Testis (tissue), 3 donors: ENCODE measurements around the gene CFAP20DC. TPM values are rescaled to one million over a fixed set of nuclear protein-coding genes. Genes with fewer than 3 reads are reported as not detected.

Source experiments
- DNase-seq: peaks from one replicate; pipeline ENCODE4 v3.0.0-alpha.2; 2019
- H3K27ac ChIP-seq, 2 donors: fragments of 200-600 bp; sonication (generic); one replicate each; pipeline ENCODE4 v1.5.1; 2019
- H3K27me3 ChIP-seq: fragments of 200-600 bp; sonication (generic); one replicate; pipeline ENCODE4 v1.5.1; 2019
- H3K36me3 ChIP-seq: fragments of 200-600 bp; sonication (generic); one replicate; pipeline ENCODE4 v1.5.1; 2017; ENCODE audit warnings: low read depth; ENCODE audit errors: missing control alignments
- H3K4me1 ChIP-seq: fragments of 200-600 bp; sonication (generic); one replicate; pipeline ENCODE4 v1.5.1; 2019
- H3K4me3 ChIP-seq, 2 donors: fragments of 200-600 bp; sonication (generic); one replicate each; pipeline ENCODE4 v1.5.1; 2017 to 2019
- H3K9me3 ChIP-seq: fragments of 200-600 bp; sonication (generic); one replicate; pipeline ENCODE4 v1.5.1; 2017
- CTCF ChIP-seq, 3 experiments: fragments of 450-650 bp in 2 of 3; fragments of 200-600 bp in 1 of 3; sonication (generic) in 1 of 3; IDR thresholded peaks; one replicate each; pipeline ENCODE4 v1.5.1; 2016 to 2019; ENCODE audit warnings: antibody characterized with exemption in 3 of 3, mild to moderate bottlenecking in 2 of 3, moderate library complexity in 1 of 3
- POLR2A ChIP-seq: fragments of 450-650 bp; IDR thresholded peaks from one replicate; pipeline ENCODE4 v1.6.1; 2017; ENCODE audit warnings: antibody characterized with exemption, mild to moderate bottlenecking, moderate library complexity
- WGBS, 2 donors: methylation state at CpG; one replicate each; pipeline ENCODE4 v1.1.5; 2018; 5-methylcytosine and 5-hydroxymethylcytosine counted together
- intact Hi-C: fragments of 100-400 bp; cut with DNase I; formaldehyde crosslinking; loops from one replicate; pipeline ENCODE4 v1.15.1; 2023; ENCODE audit warnings: low total_unique reads
- polyA plus RNA-seq: library from polyadenylated mRNA; stranded (reverse); fragments of 350-450 nt; fragmentation: Illumina TruSeq; extraction: RNeasy Lipid Tissue Mini Kit (QIAGEN cat#74804); gene quantifications from one replicate; pipeline ENCODE4 v1.2.3, GENCODE V29; 2014; ENCODE audit warnings: low read depth, low replicate concordance; ENCODE audit not compliant: insufficient read depth
- total RNA-seq, 2 donors: library from RNA; depleted of rRNA; stranded (reverse); fragments of >200 nt; gene quantifications; one replicate each; pipeline ENCODE4 v1.2.3, GENCODE V29; 2016

CFAP20DC gene
- total and polyA plus RNA-seq, 3 donors from 2014 or later, result 24.5 to 62.8 (median 42.0) TPM

GRCh38 chr3:58965865-58966264 is 84.0 kb downstream of the CFAP20DC start:
- WGBS, 2 donors, result 29 to 42% methylated on average over 2 of the region's 2 CpGs
- TF ChIP-seq POLR2A, result no peak
- no peaks in the 10 kb centered on the region for H3K36me3 ChIP-seq
- H3K4me1 ChIP-seq, result no peaks in the 10 kb centered on the region
- no peak overlapping the region for H3K4me3 ChIP-seq
- H3K27me3 ChIP-seq, result no peaks in the 10 kb centered on the region
- no peak for DNase-seq
- intact Hi-C loops, result no loop called here
- H3K9me3 ChIP-seq, result no peaks in the 10 kb centered on the region
- no peak overlapping the region for H3K27ac ChIP-seq

- Histone ChIP-seq H3K9me3 (no peaks in the 10 kb centered on the region), H3K4me1 (no peaks in the 10 kb centered on the region), H3K4me3 (no peak overlapping the region), H3K36me3 (no peaks in the 10 kb centered on the region), H3K27me3 (no peaks in the 10 kb centered on the region), H3K27ac (no peak overlapping the region)
- WGBS, 2 donors, result 56 to 63% methylated on average over 2 of the region's 2 CpGs
- intact Hi-C loops, result no loop called here
- no peak for TF ChIP-seq POLR2A
- TF ChIP-seq CTCF (IDR thresholded peaks at IDR 0.05), result no peak
- no peak for DNase-seq
These were observed 85.8 kb downstream of the CFAP20DC start for GRCh38 chr3:58963928-58964503.

GRCh38 chr3:58962816-58963215 is 87.0 kb downstream of the CFAP20DC start:
- 97 to 99% methylated on average over 3 of the region's 3 CpGs for WGBS, 2 donors
- H3K27me3 ChIP-seq, result no peaks in the 10 kb centered on the region
- no peaks in the 10 kb centered on the region for H3K36me3 ChIP-seq
- TF ChIP-seq CTCF (IDR thresholded peaks at IDR 0.05) (no peak), POLR2A (no peak)
- no peak overlapping the region for H3K27ac ChIP-seq
- no peaks in the 10 kb centered on the region for H3K4me1 ChIP-seq
- no peaks in the 10 kb centered on the region for H3K9me3 ChIP-seq
- no peak overlapping the region for H3K4me3 ChIP-seq
- no peak for DNase-seq
- intact Hi-C loops, result no loop called here

- H3K4me3 ChIP-seq, result no peak overlapping the region
- WGBS, 2 donors, result 81 to 85% methylated on average over 2 of the region's 2 CpGs
- no peaks in the 10 kb centered on the region for H3K4me1 ChIP-seq
- H3K9me3 ChIP-seq, result no peaks in the 10 kb centered on the region
- intact Hi-C loops, result no loop called here
- no peak overlapping the region for H3K27ac ChIP-seq
- TF ChIP-seq POLR2A (no peak), CTCF (IDR thresholded peaks at IDR 0.05) (no peak)
- DNase-seq, result no peak
- no peaks in the 10 kb centered on the region for H3K36me3 ChIP-seq
- no peaks in the 10 kb centered on the region for H3K27me3 ChIP-seq
These were observed 87.7 kb downstream of the CFAP20DC start for GRCh38 chr3:58962040-58962651.

- Histone ChIP-seq H3K27me3 (no peaks in the 10 kb centered on the region), H3K27ac (no peak overlapping the region), H3K36me3 (no peaks in the 10 kb centered on the region), H3K9me3 (no peaks in the 10 kb centered on the region), H3K4me3 (no peak overlapping the region), H3K4me1 (no peaks in the 10 kb centered on the region)
- 45 to 68% methylated on average over 2 of the region's 2 CpGs for WGBS, 2 donors
- DNase-seq, result no peak
- no peak for TF ChIP-seq CTCF (IDR thresholded peaks at IDR 0.05)
- no peak for TF ChIP-seq POLR2A
- intact Hi-C loops, result no loop called here
These were observed 94.5 kb downstream of the CFAP20DC start for GRCh38 chr3:58955308-58955707.
